KOPT-K1 (cell line): ENCODE results near the gene FAM177B.

ENCODE experiments used
- H3K27ac ChIP-seq: fragments of 200-600 bp; sonication (generic); 2 replicates; pipeline ENCODE4 v1.5.1; 2016; ENCODE audit warnings: antibody characterized with exemption, mild to moderate bottlenecking, low read depth, low read length; ENCODE audit not compliant: poor library complexity, severe bottlenecking
- H3K36me3 ChIP-seq: fragments of 200-600 bp; sonication (generic); 2 replicates; pipeline ENCODE4 v1.5.1; 2017; ENCODE audit warnings: antibody characterized with exemption, mild to moderate bottlenecking, low read length, moderate library complexity; ENCODE audit not compliant: insufficient read depth
- H3K9me3 ChIP-seq: fragments of 200-600 bp; sonication (generic); 2 replicates; pipeline ENCODE4 v1.5.1; 2017; ENCODE audit warnings: antibody characterized with exemption, low read length, mild to moderate bottlenecking; ENCODE audit not compliant: insufficient read depth, poor library complexity, severe bottlenecking

FAM177B gene

GRCh38 chr1:222788402-222789156 lies 51.6 kb downstream of the FAM177B start:
- Histone ChIP-seq H3K27ac (no peak overlapping the region), H3K36me3 (no peaks in the 10 kb centered on the region), H3K9me3 (peaks cover 10% of the 10 kb centered on the region)

GRCh38 chr1:222790115-222790514 lies 53.1 kb downstream of the FAM177B start:
- Histone ChIP-seq H3K27ac (no peak overlapping the region), H3K9me3 (peaks cover 10% of the 10 kb centered on the region)

GRCh38 chr1:222790520-222790919 lies 53.5 kb downstream of the FAM177B start:
- H3K27ac ChIP-seq, result no peak overlapping the region
- no peaks in the 10 kb centered on the region for H3K36me3 ChIP-seq
- H3K9me3 ChIP-seq, result peaks cover 14% of the 10 kb centered on the region

More at GRCh38 chr1:222790115-222790514, 53.1 kb downstream of the FAM177B start:
- no peaks in the 10 kb centered on the region for H3K36me3 ChIP-seq

DNA sequence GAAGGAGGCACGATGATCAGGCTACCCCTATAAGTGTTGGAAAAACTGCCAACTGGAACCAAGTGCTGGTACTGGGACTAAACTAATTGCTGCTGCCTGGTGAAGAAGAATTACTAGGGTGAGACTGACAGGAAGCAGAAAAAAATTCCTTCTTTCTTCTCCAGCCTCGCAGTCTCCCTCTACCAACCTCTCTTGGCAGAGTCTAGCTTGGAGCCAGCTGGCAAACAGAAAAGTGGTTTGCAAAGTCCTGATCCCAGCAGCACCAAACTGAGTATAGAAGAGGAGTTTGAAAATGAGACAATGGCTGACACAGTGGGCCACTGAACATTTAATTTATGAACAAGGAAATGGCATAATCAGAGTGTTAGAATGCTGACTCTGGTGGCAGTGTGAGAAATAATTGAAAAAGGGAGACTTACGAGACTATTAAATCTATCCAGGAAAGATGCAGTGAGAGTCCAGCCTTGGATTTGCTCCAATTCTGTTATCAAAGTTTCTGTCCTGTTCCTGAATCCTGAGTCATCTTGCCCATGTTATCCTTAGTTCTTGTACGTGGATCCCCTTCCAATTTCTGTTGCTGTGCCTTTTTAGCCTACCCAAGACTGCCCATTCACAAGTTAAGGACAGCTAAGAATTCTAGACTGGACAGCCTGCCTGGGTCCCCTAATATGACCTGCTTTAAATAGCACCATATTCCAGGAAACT lies 54.2 kb downstream of the FAM177B start:
- H3K36me3 ChIP-seq, result no peaks in the 10 kb centered on the region
- no peak overlapping the region for H3K27ac ChIP-seq
- H3K9me3 ChIP-seq, result peaks cover 14% of the 10 kb centered on the region

DNA sequence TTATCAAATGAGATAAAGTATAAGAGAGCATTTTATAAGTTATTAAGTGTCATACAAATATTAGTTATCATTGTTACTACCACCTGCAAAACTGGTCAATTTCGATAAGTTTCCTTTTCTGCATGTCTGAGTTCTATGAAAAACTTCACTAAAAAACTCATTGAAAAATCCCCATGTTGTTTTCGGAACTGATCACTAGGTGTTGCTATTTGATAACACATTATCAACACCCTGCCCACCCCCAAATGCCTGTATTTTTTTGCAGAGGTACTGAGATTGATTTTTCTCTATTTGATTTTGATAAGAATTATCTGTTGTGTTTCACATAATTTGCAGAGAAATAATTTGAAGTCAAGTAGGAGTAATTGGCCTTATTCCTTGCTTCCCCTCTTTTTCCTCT lies 55.7 kb downstream of the FAM177B start:
- Histone ChIP-seq H3K27ac (no peak overlapping the region), H3K36me3 (no peaks in the 10 kb centered on the region), H3K9me3 (peaks cover 14% of the 10 kb centered on the region)

- no peak overlapping the region for H3K27ac ChIP-seq
- no peaks in the 10 kb centered on the region for H3K36me3 ChIP-seq
- peaks cover 14% of the 10 kb centered on the region for H3K9me3 ChIP-seq
Observed at GRCh38 chr1:222794656-222795474, 57.9 kb downstream of the FAM177B start.

DNA sequence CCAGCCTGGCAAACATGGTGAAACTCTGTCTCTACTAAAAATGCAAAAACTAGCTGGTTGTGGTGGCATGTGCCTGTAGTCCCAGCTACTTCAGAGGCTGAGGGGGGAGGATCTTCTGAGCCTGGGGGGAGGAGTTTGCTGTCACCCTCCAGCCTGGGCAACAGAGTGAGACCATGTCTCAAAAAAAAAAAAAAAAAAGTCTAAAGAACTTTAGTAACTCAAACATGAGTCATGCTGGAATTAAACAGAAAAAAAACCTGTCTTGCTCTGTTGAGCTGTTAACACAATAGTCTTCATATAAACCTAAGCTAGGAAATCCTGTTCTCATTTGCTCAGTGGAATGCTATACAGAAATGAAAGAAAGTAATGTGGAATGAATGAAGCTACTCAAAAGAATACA lies 61.1 kb downstream of the FAM177B start:
- Histone ChIP-seq H3K36me3 (no peaks in the 10 kb centered on the region), H3K9me3 (peaks cover 4% of the 10 kb centered on the region), H3K27ac (no peak overlapping the region)

GRCh38 chr1:222798975-222799374 lies 62.0 kb downstream of the FAM177B start:
- Histone ChIP-seq H3K36me3 (no peaks in the 10 kb centered on the region), H3K27ac (no peak overlapping the region), H3K9me3 (peaks cover 4% of the 10 kb centered on the region)
